Choroid plexus epithelial cell (primary cell): ENCODE data around the gene DLGAP1.

Experiments
- DNase-seq: peaks from one replicate; pipeline ENCODE4 v3.0.0-alpha.2; 2010; ENCODE audit warnings: low read depth
- H3K4me3 ChIP-seq: 2 replicates; pipeline ENCODE4 v1.5.1; 2011; ENCODE audit warnings: low read depth, mild to moderate bottlenecking, control low read depth, low read length, moderate library complexity
- TF ChIP-seq, protein P1 (sequence below): conservative IDR thresholded peaks from 2 replicates; pipeline ENCODE4 v1.5.1; 2011; ENCODE audit warnings: low read depth, mild to moderate bottlenecking, control low read depth, inconsistent platforms, low read length, moderate library complexity

Gene DLGAP1

DNA sequence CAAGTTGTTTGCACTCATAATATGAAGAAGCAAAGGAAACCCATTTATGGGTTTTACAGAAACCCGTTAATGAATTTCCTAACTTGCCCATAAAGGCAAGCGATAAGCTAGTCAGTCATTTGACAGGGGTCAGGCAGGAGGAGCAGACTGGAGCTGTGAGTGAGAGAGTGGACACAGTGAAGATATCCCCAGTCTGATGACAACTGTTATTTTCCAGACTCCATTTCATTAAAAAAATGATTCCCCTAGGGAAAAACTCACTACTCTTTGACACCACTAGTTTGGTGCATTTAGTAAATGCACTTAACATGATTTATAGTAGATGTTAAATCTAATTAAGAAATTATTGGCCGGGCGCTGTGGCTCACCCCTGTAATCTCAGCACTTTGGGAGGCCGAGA lies 924.3 kb downstream of the DLGAP1 start:
- TF ChIP-seq, protein P1, sequence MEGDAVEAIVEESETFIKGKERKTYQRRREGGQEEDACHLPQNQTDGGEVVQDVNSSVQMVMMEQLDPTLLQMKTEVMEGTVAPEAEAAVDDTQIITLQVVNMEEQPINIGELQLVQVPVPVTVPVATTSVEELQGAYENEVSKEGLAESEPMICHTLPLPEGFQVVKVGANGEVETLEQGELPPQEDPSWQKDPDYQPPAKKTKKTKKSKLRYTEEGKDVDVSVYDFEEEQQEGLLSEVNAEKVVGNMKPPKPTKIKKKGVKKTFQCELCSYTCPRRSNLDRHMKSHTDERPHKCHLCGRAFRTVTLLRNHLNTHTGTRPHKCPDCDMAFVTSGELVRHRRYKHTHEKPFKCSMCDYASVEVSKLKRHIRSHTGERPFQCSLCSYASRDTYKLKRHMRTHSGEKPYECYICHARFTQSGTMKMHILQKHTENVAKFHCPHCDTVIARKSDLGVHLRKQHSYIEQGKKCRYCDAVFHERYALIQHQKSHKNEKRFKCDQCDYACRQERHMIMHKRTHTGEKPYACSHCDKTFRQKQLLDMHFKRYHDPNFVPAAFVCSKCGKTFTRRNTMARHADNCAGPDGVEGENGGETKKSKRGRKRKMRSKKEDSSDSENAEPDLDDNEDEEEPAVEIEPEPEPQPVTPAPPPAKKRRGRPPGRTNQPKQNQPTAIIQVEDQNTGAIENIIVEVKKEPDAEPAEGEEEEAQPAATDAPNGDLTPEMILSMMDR, result no peak
- no peak overlapping the region for H3K4me3 ChIP-seq
- no peak for DNase-seq

DNA sequence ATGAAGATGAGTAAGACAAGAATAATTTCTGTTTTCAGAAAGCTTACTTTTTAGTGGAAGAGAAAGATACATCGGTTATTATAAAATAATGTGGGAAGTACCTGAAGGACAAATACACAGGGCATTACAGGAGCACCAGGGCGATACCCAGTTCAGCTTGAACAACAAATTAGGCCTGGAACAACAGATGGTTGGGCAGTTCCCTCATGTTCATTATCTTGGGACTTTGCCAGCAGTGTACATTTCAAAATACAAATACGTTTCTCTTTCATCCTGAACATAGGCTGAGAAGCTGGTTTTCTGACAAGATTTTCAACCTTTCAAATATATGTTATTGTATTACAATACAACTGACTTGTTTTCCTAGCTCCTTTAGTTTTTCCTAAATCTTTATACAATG lies 925.5 kb downstream of the DLGAP1 start:
- peak; percentile 39 for DNase-seq
- H3K4me3 ChIP-seq, result no peak overlapping the region
- TF ChIP-seq, protein P1, result no peak

DNA sequence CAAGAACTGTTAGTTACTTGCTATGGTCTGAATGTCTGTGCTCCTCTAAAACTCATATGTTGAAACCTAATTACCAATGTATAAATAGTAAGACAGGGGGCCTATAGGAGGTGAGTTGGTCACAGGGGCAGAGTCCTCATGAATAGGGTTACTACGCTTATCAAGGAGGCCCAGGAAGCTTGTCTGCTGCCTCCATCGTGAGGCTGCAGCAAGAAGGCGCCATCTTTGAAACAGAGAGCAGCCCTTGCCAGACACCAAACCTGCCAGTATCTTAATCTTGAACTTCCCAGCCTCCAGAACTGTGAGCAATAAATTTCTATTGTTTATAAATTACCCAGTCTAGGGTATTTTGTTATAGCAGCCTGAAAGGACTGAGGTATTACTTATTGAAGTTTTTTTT lies 926.0 kb downstream of the DLGAP1 start:
- TF ChIP-seq, protein P1, result no peak
- DNase-seq, result no peak
- no peak overlapping the region for H3K4me3 ChIP-seq

DNA sequence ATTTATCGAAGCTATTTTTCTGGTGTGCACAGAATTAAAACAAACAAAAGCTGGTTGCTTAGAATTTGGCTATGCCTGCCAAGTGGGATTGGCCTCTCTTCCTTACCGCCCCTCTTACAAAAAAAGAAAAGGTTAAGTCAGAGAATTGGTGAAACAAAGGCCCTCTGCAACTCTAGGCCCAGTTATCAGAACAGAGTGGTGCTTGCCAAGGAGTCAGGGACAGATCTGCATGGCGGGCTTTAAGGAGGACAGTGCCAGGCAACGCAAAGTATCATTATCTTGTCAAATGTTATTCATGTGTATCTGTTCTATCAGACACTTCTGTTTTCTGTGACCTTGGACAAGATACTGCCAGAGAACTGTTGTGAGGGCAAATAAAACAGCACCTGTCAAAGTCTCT lies 926.9 kb downstream of the DLGAP1 start:
- TF ChIP-seq, protein P1, result no peak
- no peak for DNase-seq

DNA sequence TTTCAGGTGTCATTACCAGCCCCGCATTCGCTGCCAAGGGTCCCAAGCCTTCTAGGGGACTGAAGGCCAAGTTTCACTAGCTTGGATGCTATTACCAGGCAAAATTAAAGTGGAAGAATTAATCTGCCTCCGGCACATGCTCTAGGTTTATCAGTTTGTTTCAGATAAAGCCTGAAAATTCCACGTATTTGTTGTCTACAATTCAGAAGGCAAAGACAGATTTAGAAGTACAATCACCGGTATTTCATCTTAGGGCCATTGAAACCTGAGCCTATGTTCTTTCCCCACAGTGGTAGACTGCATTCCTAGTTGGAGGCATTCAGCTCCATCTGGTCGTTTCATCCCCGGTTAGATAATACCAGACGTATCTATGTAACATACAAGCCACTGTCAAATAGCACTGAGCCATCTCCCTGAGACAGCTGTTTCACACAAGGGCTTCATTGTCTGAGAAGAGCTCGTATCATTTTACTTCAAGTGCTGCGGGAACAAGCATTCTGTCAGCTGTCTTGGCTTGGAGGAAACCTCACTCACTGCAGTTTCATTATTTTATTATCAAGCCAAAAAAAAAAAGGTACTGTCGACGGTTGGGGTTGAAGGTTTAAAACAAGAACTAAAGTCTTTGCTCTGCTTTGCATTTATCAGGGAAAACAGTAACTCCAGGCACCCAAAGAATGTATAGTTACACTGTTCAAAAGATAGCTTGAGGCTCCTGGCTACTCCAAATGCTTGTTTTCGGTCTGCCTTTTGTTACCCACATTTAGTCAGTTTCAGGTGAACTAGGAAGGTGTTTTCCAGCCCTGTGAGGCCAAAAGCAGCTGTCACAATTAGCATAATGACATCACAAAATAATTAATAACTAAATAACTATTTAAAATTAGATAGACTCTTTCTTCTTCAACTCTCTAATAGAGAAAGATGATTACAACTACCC lies 928.4 kb downstream of the DLGAP1 start:
- peak; percentile 76 for DNase-seq
- no peak overlapping the region for H3K4me3 ChIP-seq
- TF ChIP-seq, protein P1, result no peak

More for the DNA sequence above, 926.9 kb downstream of the DLGAP1 start:
- H3K4me3 ChIP-seq, result no peak overlapping the region

DNA sequence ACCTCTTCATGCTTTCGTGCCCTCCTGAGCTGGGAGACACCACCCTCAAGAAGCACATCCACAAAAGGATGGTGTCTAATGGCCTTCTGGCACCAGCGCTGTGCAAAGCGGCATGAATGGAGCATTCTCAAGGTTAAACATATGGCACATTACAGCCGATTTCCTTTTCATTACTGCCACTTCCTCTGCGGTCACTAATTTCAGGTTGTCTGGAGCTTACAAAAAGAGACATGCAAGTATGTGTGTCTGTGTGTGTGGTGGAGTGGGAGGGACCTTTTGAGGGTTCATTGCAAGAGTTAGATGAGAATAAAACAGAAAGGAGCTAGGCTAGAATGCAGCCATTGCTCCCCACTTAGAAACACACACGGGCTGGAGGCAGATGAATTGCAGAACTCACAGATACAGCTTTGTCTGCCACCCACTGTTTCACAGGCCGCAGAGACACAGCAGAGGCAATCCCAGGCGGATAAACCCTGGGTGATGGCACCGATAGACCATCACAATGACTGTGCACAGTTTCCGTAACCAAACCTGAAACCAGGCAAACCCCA lies 929.2 kb downstream of the DLGAP1 start:
- no peak overlapping the region for H3K4me3 ChIP-seq
- peak; percentile 17 for DNase-seq
- TF ChIP-seq, protein P1, result no peak
